ENCODE results near the gene EDN3.

GRCh38 chr20:59301343-59302007, 1.1 kb downstream of the EDN3 start:
- no peak for TF ChIP-seq SP1 (IDR thresholded peaks at IDR 0.05; ENCODE audit: low read depth, low read length)
- TF ChIP-seq, protein P1, sequence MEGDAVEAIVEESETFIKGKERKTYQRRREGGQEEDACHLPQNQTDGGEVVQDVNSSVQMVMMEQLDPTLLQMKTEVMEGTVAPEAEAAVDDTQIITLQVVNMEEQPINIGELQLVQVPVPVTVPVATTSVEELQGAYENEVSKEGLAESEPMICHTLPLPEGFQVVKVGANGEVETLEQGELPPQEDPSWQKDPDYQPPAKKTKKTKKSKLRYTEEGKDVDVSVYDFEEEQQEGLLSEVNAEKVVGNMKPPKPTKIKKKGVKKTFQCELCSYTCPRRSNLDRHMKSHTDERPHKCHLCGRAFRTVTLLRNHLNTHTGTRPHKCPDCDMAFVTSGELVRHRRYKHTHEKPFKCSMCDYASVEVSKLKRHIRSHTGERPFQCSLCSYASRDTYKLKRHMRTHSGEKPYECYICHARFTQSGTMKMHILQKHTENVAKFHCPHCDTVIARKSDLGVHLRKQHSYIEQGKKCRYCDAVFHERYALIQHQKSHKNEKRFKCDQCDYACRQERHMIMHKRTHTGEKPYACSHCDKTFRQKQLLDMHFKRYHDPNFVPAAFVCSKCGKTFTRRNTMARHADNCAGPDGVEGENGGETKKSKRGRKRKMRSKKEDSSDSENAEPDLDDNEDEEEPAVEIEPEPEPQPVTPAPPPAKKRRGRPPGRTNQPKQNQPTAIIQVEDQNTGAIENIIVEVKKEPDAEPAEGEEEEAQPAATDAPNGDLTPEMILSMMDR (IDR thresholded peaks at IDR 0.05; ENCODE audit: control extremely low read depth in 1 of 3, insufficient read depth in 1 of 3, low read depth in 1 of 3, low read length in 3 of 3): no peak
- TF ChIP-seq RFX5 (IDR thresholded peaks at IDR 0.05; ENCODE audit: borderline replicate concordance, low read depth, low read length): no peak
